KMS-11 (cell line): ENCODE measurements around the gene MAP3K2.

Experiments used
- H2AFZ ChIP-seq: fragments of 200-600 bp; sonication (generic); 2 replicates; pipeline ENCODE4 v1.6.1; 2016; ENCODE audit warnings: antibody characterized with exemption, mixed run types, low read depth
- H3K27ac ChIP-seq: fragments of 200-600 bp; sonication (generic); 2 replicates; pipeline ENCODE4 v1.6.1; 2016; ENCODE audit warnings: mild to moderate bottlenecking, mixed run types
- H3K27me3 ChIP-seq: fragments of 200-600 bp; sonication (generic); 2 replicates; pipeline ENCODE4 v1.6.1; 2017; ENCODE audit warnings: mild to moderate bottlenecking, low read depth, mixed run types, moderate library complexity; ENCODE audit not compliant: insufficient read depth
- H3K36me3 ChIP-seq: fragments of 200-600 bp; sonication (generic); 2 replicates; pipeline ENCODE4 v1.6.1; 2017; ENCODE audit warnings: mild to moderate bottlenecking, mixed run types; ENCODE audit not compliant: insufficient read depth
- H3K4me1 ChIP-seq: fragments of 200-600 bp; sonication (generic); 2 replicates; pipeline ENCODE4 v1.6.1; 2016; ENCODE audit warnings: mild to moderate bottlenecking, low read depth, mixed run types; ENCODE audit not compliant: poor library complexity, severe bottlenecking
- H3K4me2 ChIP-seq: fragments of 200-600 bp; sonication (generic); 2 replicates; pipeline ENCODE4 v1.7.0; 2016; ENCODE audit warnings: mild to moderate bottlenecking, mixed run types
- H3K4me3 ChIP-seq: fragments of 200-600 bp; sonication (generic); IDR thresholded peaks from 2 replicates; pipeline ENCODE4 v1.6.1; 2017; ENCODE audit warnings: low read depth, low read length, mixed read lengths; ENCODE audit not compliant: insufficient read depth
- H3K79me2 ChIP-seq: fragments of 200-600 bp; sonication (generic); 2 replicates; pipeline ENCODE4 v1.6.1; 2016; ENCODE audit warnings: low read depth, mixed run types; ENCODE audit not compliant: insufficient read depth
- H3K9ac ChIP-seq: fragments of 200-600 bp; sonication (generic); 2 replicates; pipeline ENCODE4 v1.6.1; 2016; ENCODE audit warnings: mild to moderate bottlenecking, mixed run types
- H4K20me1 ChIP-seq: fragments of 200-600 bp; sonication (generic); 2 replicates; pipeline ENCODE4 v1.6.1; 2016; ENCODE audit warnings: mild to moderate bottlenecking, mixed run types; ENCODE audit not compliant: insufficient read depth
- TF ChIP-seq, protein P1 (sequence below): fragments of 200-600 bp; sonication (generic); conservative IDR thresholded peaks from 2 replicates; pipeline ENCODE4 v1.6.1; 2017; ENCODE audit warnings: low read depth, mild to moderate bottlenecking, antibody characterized with exemption, low read length, moderate library complexity, mixed read lengths

MAP3K2 gene

GRCh38 chr2:127293748-127294562 is 93.8 kb downstream of the MAP3K2 start, which contains the start of gene ERCC3:
TSS of gene ERCC3 (minus strand) at chr2:127294144. CDS start at chr2:127294081, 63 bp downstream.
- H3K36me3 ChIP-seq = no peaks in the 10 kb centered on the region
- H3K27ac ChIP-seq = no peak within 1 kb of the TSS
- no peaks in the 10 kb centered on the region for H4K20me1 ChIP-seq
- H3K27me3 ChIP-seq = no peaks in the 10 kb centered on the region
- TF ChIP-seq, protein P1, sequence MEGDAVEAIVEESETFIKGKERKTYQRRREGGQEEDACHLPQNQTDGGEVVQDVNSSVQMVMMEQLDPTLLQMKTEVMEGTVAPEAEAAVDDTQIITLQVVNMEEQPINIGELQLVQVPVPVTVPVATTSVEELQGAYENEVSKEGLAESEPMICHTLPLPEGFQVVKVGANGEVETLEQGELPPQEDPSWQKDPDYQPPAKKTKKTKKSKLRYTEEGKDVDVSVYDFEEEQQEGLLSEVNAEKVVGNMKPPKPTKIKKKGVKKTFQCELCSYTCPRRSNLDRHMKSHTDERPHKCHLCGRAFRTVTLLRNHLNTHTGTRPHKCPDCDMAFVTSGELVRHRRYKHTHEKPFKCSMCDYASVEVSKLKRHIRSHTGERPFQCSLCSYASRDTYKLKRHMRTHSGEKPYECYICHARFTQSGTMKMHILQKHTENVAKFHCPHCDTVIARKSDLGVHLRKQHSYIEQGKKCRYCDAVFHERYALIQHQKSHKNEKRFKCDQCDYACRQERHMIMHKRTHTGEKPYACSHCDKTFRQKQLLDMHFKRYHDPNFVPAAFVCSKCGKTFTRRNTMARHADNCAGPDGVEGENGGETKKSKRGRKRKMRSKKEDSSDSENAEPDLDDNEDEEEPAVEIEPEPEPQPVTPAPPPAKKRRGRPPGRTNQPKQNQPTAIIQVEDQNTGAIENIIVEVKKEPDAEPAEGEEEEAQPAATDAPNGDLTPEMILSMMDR = no peak
- H3K4me3 ChIP-seq = peak within 1 kb of the TSS; percentile 77
- peak within 1 kb of the TSS; percentile 75 for H2AFZ ChIP-seq
- H3K79me2 ChIP-seq = no peaks in the 10 kb centered on the region
- H3K4me2 ChIP-seq = peak within 1 kb of the TSS; percentile 60; the same call in 1 of the 2 replicates
- peak within 1 kb of the TSS; percentile 67 for H3K9ac ChIP-seq
- H3K4me1 ChIP-seq = peaks cover 2% of the 10 kb centered on the region

GRCh38 chr2:127293386-127293747 is 94.4 kb downstream of the MAP3K2 start:
- Histone ChIP-seq H3K9ac (peak overlapping the region; percentile 67), H3K27me3 (no peaks in the 10 kb centered on the region), H4K20me1 (no peaks in the 10 kb centered on the region), H3K4me3 (peak overlapping the region; percentile 77), H2AFZ (peak overlapping the region; percentile 75), H3K36me3 (no peaks in the 10 kb centered on the region), H3K4me1 (peaks cover 2% of the 10 kb centered on the region), H3K79me2 (no peaks in the 10 kb centered on the region), H3K4me2 (peak overlapping the region; percentile 60; the same call in 1 of the 2 replicates), H3K27ac (no peak overlapping the region)
- TF ChIP-seq, protein P1 = no peak

- no peak overlapping the region for H2AFZ ChIP-seq
- no peaks in the 10 kb centered on the region for H3K79me2 ChIP-seq
- H3K4me2 ChIP-seq = no peak overlapping the region
- H3K36me3 ChIP-seq = no peaks in the 10 kb centered on the region
- H3K4me3 ChIP-seq = no peak overlapping the region
- no peak overlapping the region for H3K27ac ChIP-seq
- TF ChIP-seq, protein P1 = no peak
- H3K9ac ChIP-seq = no peak overlapping the region
- peaks cover 2% of the 10 kb centered on the region for H3K4me1 ChIP-seq
- no peaks in the 10 kb centered on the region for H4K20me1 ChIP-seq
- H3K27me3 ChIP-seq = no peaks in the 10 kb centered on the region
Measured at GRCh38 chr2:127288274-127288673, 99.5 kb downstream of the MAP3K2 start.

DNA sequence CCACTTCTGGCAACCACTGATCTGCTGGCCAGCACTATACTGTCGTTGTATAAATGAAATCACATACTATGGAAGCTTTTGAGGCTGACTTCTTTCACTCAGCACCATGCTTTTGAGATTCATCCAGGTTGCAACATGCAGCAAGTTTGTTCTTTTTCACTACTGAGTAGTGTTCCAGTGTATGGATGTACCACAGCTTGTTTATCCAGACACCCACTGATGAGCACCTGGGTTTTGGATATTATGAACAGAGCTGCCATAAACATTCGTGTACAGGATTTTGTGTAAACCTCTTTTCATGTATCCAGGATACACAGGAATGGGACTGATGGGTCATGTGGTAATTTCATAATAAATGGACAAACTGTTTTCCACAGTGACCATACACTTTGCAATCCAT is 104.5 kb downstream of the MAP3K2 start:
- H3K79me2 ChIP-seq = no peaks in the 10 kb centered on the region
- no peak overlapping the region for H3K27ac ChIP-seq
- no peaks in the 10 kb centered on the region for H3K36me3 ChIP-seq
- no peak overlapping the region for H3K9ac ChIP-seq
- H4K20me1 ChIP-seq = no peaks in the 10 kb centered on the region
- no peaks in the 10 kb centered on the region for H3K27me3 ChIP-seq
- no peak overlapping the region for H3K4me3 ChIP-seq
- H2AFZ ChIP-seq = no peak overlapping the region
- peaks cover 10% of the 10 kb centered on the region for H3K4me1 ChIP-seq
- TF ChIP-seq, protein P1 = no peak
- no peak overlapping the region for H3K4me2 ChIP-seq
